Omental fat pad (tissue), 4 donors: ENCODE measurements around the gene ADRA1B. TPM values are rescaled to one million over a fixed set of nuclear protein-coding genes. Genes with fewer than 3 reads are reported as not detected.

ENCODE experiments used
- ATAC-seq: fragments of 150-250 bp; one replicate; pipeline ENCODE4 v1.9.1; 2016; ENCODE audit warnings: mild to moderate bottlenecking, moderate library complexity; ENCODE audit not compliant: low FRiP score
- DNase-seq: peaks from one replicate; pipeline ENCODE4 v3.0.0-alpha.2; 2019; ENCODE audit warnings: low spot score
- total RNA-seq, 4 donors: library from RNA; depleted of rRNA; stranded (reverse); fragments of >200 nt; gene quantifications; one replicate each; pipeline ENCODE4 v1.1.0, GENCODE V29; 2016
- TF ChIP-seq, protein P1 (sequence below), 3 donors: fragments of 450-650 bp; IDR thresholded peaks; one replicate each; pipeline ENCODE4 v1.5.1; 2016 to 2017; ENCODE audit warnings: antibody characterized with exemption in 3 of 3, mild to moderate bottlenecking in 3 of 3, moderate library complexity in 2 of 3

The ADRA1B gene
- total RNA-seq, 4 donors from 2014 or later = 1.6 to 13.1 (median 7.5) TPM

DNA sequence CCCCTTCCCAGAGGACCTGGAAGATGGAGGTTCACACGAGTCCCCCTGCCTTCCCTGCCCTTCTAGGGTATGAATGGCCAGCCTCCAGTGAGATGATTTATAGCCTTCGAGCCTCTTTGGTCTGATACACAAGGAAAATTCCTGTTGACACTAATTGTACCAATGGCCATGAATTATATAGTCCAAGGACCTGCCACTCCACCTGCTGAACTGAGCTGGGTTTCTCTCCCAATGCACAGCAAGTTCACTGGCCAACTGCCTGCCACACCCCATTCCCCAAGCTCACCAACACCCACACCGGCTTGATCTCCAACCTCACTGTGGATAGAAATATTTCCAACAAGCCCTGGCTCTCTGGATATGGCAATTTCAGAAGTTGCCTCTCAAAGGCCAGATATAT lies 9.3 kb upstream of the ADRA1B start:
- ATAC-seq = no peak
- DNase-seq = no peak
- TF ChIP-seq, protein P1, sequence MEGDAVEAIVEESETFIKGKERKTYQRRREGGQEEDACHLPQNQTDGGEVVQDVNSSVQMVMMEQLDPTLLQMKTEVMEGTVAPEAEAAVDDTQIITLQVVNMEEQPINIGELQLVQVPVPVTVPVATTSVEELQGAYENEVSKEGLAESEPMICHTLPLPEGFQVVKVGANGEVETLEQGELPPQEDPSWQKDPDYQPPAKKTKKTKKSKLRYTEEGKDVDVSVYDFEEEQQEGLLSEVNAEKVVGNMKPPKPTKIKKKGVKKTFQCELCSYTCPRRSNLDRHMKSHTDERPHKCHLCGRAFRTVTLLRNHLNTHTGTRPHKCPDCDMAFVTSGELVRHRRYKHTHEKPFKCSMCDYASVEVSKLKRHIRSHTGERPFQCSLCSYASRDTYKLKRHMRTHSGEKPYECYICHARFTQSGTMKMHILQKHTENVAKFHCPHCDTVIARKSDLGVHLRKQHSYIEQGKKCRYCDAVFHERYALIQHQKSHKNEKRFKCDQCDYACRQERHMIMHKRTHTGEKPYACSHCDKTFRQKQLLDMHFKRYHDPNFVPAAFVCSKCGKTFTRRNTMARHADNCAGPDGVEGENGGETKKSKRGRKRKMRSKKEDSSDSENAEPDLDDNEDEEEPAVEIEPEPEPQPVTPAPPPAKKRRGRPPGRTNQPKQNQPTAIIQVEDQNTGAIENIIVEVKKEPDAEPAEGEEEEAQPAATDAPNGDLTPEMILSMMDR (IDR thresholded peaks at IDR 0.05) = no peak

DNA sequence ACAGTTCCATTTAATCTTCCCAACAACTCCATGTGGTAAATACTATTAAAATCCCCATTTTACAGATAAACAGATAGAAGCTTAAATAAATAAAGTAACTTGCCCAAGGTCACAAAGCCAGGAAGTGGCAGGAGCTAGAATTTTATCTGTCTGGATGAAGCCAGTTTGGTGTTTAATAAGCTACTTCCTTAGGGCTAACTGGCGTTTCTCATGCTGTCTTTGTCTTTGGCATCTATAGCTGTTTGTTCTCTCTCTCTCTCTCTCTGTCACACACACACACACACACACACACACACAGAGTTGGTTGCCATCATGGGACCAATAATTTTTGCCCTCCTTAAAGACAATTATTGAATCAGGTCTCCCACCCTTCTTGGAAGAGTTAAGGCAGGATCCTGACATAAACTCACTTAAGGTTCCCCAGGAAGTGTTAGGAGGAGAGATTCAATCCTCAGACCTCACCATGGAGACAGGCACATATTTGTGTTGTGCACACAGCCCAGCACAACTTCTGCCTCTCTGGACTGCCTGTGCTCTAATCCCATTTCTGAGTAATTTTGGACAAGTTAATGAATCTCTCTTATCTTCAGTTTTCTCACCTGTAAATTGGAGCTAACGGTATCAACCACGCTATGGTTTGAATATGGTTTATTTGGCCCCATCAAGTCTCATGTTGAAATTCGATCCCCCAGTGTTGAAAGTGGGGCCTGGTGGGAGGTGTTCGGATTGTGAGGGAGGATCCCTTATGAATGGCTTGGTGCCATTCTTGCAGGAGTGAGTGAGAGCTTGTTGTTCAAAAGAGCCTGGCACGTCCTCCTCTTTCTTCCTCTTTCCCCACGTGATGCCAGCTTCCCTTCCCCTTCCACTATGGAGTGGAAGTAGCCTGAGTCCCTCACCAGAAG lies 8.3 kb upstream of the ADRA1B start:
- ATAC-seq = peak; percentile 30
- TF ChIP-seq, protein P1 (IDR thresholded peaks at IDR 0.05) = no peak
- DNase-seq = no peak

DNA sequence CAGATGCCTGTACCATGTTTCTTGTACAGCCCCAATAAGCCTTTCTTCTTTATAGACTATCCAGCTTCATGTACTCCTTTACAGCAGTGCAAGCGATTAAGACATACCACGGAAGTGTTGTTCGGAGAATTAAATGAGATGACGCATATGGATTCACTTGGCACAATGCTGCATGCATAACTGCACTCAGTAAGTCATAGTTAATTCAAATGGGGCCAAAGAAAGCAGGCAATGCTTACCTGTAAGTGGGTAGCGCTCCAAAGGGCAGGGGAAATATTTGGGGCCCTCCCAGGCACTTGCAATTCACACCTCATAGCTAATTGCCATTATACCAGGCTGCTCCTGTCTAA lies 7.7 kb upstream of the ADRA1B start:
- ATAC-seq (peak; percentile 26), DNase-seq (no peak)
- TF ChIP-seq, protein P1 (IDR thresholded peaks at IDR 0.05) = no peak

DNA sequence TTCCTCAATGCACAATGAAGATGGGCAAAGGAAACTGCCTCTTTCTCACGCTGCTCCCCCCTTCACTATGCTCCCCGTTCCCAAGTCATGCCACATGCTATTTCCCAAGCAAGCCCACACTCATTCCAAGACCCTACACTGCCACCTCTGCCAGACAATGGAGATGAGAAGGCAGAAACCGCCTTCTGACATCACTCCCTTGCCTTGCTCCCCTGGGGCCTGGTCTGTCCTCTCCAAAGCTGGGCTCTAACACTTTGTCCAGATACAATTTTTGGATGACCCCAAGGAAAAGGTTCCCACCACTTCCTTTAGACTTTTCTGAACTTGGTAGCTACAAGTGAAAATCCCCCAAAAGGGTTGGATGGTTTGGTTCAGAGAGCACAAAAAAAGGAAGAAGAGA lies 7.2 kb upstream of the ADRA1B start:
- no peak for DNase-seq
- no peak for ATAC-seq
- TF ChIP-seq, protein P1 (IDR thresholded peaks at IDR 0.05) = no peak

DNA sequence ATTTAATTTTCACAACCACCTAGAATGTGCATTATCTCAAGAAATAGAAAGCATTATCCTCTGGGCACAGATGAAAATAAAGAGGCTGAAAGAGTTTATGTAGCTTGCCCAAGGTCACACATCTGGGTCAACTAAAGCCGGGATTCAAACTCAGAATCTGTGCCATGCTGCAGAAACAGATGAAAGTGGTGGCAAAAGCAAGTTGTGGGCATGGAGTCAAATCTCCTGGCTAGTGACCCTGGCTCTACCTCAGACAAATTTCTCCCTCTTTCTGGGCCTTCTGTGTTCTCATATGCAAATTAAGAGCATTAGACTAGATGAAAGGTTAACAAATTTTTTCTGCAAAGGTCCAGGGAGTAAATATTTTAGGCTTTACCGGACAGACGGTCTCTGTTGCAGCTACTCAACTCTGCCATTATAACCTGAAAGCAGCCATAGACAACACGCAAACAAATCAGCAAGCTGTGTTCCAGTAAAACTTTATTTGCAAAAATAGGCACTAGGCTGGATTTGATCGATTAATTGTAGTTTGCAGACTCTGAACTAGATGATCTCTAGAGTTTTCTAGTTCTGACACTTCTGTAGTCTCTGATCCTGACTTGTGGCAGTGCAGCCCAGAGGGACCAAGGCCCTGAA lies 6.0 kb upstream of the ADRA1B start:
- no peak for ATAC-seq
- DNase-seq = no peak
- TF ChIP-seq, protein P1 (IDR thresholded peaks at IDR 0.05) = no peak

DNA sequence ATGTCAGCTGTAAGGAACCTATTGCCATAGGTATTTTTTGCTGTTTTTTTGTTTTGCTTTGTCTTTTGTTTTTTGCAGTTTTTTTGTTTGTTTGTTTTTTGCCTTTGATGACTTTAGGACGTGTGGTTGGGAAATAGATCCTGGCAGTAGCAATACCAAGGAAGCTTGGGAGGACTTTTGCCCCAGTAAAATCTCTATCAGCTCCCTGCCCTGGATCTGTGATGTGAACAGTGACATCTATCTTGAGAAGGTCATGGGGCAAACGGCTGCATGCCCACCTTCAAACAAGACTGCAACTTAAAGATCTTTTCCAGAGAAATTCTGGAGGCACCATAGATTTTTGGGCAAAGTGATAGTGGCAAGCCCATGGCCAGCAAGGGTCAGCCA lies 5.4 kb upstream of the ADRA1B start:
- DNase-seq (no peak), ATAC-seq (no peak)
- TF ChIP-seq, protein P1 (IDR thresholded peaks at IDR 0.05) = no peak

DNA sequence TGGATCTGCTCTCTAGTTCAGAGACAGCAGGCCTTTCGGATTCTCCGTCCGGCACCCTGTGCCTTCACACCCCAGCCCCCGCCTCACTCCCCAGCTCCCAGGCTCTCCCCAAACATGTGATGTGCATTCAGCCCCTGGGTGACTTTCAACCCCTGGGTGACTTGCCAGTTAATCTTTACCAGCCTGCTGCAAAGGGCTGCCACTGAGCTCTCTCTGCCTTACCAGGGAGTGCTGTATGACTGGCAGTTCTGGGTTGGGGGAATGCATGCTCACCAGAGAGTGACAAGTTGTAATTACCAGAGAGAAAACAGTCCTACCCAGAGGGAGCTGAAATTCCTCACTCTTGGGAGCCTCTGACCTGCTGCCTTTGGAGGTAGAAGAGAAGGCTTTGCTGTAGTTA lies 4.9 kb upstream of the ADRA1B start:
- ATAC-seq (no peak), DNase-seq (no peak)
- TF ChIP-seq, protein P1 (IDR thresholded peaks at IDR 0.05) = no peak
